K562 (cell line): ENCODE results near the gene HEG1.

Source experiments
- CHD4 ChIP-seq: fragments of 200-600 bp; sonication (generic); IDR thresholded peaks from 3 replicates; pipeline ENCODE4 v1.6.1; 2012; ENCODE audit warnings: low read depth, mild to moderate bottlenecking, mixed read lengths, low read length, inconsistent platforms; ENCODE audit not compliant: insufficient read depth, insufficient replicate concordance, poor library complexity, severe bottlenecking
- POLR2A ChIP-seq: fragments of 450-650 bp; conservative IDR thresholded peaks from 2 replicates; pipeline ENCODE4 v1.6.1; 2016
- POLR3A ChIP-seq: IDR thresholded peaks from 2 replicates; pipeline ENCODE4 v1.6.1; 2011; ENCODE audit warnings: borderline replicate concordance, mild to moderate bottlenecking, moderate library complexity; ENCODE audit not compliant: insufficient read length, insufficient read depth; ENCODE audit errors: extremely low read depth
- SMC3 ChIP-seq: conservative IDR thresholded peaks from 2 replicates; pipeline ENCODE4 v1.6.1; 2011; ENCODE audit warnings: low read depth, low read length, improper control_type of control experiment; ENCODE audit not compliant: insufficient read depth
- ZNF174 ChIP-seq: fragments of 250-450 bp; sonication (Bioruptor Pico); IDR thresholded peaks from 2 replicates; pipeline ENCODE4 v1.4.0; 2020; ENCODE audit warnings: mild to moderate bottlenecking
- TF ChIP-seq, protein P1 (sequence below), 3 experiments: IDR thresholded peaks in 2 of 3; conservative IDR thresholded peaks in 1 of 3; 2 replicates each; pipeline ENCODE4 v1.5.1; 2011 to 2012; ENCODE audit warnings: low read length in 3 of 3, mild to moderate bottlenecking in 3 of 3, control low read depth in 2 of 3, improper control_type of control experiment in 1 of 3, inconsistent platforms in 1 of 3, low read depth in 1 of 3, mixed read lengths in 1 of 3, moderate library complexity in 1 of 3; ENCODE audit not compliant: insufficient read depth in 2 of 3

DNA sequence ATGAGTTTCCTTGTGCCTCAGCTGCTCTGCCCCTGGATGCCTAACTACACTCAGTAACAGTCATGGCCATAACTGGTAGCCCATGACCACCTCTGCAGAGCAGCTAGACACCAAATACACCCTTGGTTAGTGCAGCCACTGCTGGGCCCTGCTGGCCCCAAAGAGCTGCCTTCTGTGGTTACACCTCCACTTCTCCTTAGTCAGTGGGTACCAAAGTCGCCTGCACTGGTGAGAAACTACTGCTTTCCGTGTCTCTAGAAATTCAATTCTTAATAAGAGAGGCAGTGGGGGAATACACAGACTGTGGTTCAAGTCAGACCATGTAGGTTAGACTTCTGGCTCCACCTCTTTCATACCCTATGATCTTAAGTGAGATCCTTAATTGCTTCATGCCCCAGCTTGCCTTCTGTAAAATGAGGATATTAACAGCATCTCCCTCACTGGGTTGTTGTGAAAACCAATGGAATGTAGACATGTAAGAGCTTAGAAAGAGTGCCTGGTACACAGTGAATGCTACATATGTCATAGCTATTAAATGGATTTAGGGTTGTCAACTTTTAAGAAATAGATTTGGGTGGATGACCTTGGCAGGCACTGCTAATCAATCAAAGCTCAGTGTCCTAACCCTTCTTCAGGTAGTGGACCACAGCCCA lies 18.2 kb downstream of the HEG1 start:
- TF ChIP-seq SMC3 (no peak), ZNF174 (no peak), POLR2A (no peak), CHD4 (no peak), POLR3A (no peak)
- TF ChIP-seq, protein P1, sequence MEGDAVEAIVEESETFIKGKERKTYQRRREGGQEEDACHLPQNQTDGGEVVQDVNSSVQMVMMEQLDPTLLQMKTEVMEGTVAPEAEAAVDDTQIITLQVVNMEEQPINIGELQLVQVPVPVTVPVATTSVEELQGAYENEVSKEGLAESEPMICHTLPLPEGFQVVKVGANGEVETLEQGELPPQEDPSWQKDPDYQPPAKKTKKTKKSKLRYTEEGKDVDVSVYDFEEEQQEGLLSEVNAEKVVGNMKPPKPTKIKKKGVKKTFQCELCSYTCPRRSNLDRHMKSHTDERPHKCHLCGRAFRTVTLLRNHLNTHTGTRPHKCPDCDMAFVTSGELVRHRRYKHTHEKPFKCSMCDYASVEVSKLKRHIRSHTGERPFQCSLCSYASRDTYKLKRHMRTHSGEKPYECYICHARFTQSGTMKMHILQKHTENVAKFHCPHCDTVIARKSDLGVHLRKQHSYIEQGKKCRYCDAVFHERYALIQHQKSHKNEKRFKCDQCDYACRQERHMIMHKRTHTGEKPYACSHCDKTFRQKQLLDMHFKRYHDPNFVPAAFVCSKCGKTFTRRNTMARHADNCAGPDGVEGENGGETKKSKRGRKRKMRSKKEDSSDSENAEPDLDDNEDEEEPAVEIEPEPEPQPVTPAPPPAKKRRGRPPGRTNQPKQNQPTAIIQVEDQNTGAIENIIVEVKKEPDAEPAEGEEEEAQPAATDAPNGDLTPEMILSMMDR (IDR thresholded peaks at IDR 0.05 in 2 of 3, conservative IDR thresholded peaks at IDR 0.05 in 1 of 3; ENCODE audit: insufficient read depth in 2 of 3, low read depth in 1 of 3, low read length in 3 of 3), result no peak
